H9 (cell line): Measurements from ENCODE around the gene RPL10A. TPM values are rescaled to one million over a fixed set of nuclear protein-coding genes. Genes with fewer than 3 reads are reported as not detected.

Experiments used
- DNase-seq: peaks from one replicate; pipeline ENCODE4 v3.0.0-alpha.2; 2017
- H2AFZ ChIP-seq: one replicate; pipeline ENCODE4 v1.6.1; 2013; ENCODE audit warnings: mild to moderate bottlenecking, low read length, control low read depth, moderate library complexity
- H2AK5ac ChIP-seq: 2 replicates; pipeline ENCODE4 v1.6.1; 2013; ENCODE audit warnings: low read length, control low read depth, mixed read lengths; ENCODE audit not compliant: insufficient read length
- H2BK120ac ChIP-seq: one replicate; pipeline ENCODE4 v1.6.1; 2013; ENCODE audit warnings: low read depth, mild to moderate bottlenecking, low read length, control low read depth, inconsistent platforms; ENCODE audit not compliant: poor library complexity, severe bottlenecking
- H2BK12ac ChIP-seq: 2 replicates; pipeline ENCODE4 v1.6.1; 2013; ENCODE audit warnings: low read length, control low read depth, mixed read lengths, low read depth; ENCODE audit not compliant: insufficient read length
- H2BK15ac ChIP-seq: 2 replicates; pipeline ENCODE4 v1.6.1; 2013; ENCODE audit warnings: low read depth, low read length, control low read depth
- H2BK20ac ChIP-seq: one replicate; pipeline ENCODE4 v1.6.1; 2013; ENCODE audit warnings: low read depth, mild to moderate bottlenecking, low read length, control low read depth, inconsistent platforms; ENCODE audit not compliant: poor library complexity, severe bottlenecking
- H2BK5ac ChIP-seq: 2 replicates; pipeline ENCODE4 v1.6.1; 2013; ENCODE audit warnings: low read length, control low read depth, mixed read lengths; ENCODE audit not compliant: insufficient read length
- H3K14ac ChIP-seq: 2 replicates; pipeline ENCODE4 v1.6.1; 2013; ENCODE audit warnings: low read length, control low read depth; ENCODE audit not compliant: insufficient read depth
- H3K18ac ChIP-seq: 2 replicates; pipeline ENCODE4 v1.6.1; 2013; ENCODE audit warnings: low read depth, mild to moderate bottlenecking, mixed read lengths, low read length, control low read depth; ENCODE audit not compliant: insufficient read length
- H3K23ac ChIP-seq: 2 replicates; pipeline ENCODE4 v1.6.1; 2013; ENCODE audit warnings: low read length, control low read depth, mixed read lengths, low read depth; ENCODE audit not compliant: insufficient read length
- H3K23me2 ChIP-seq: 2 replicates; pipeline ENCODE4 v1.6.1; 2013; ENCODE audit warnings: low read depth, mild to moderate bottlenecking, mixed read lengths, low read length, control low read depth; ENCODE audit not compliant: insufficient read length, poor library complexity, severe bottlenecking
- H3K27ac ChIP-seq: 2 replicates; pipeline ENCODE4 v1.5.1; 2013; ENCODE audit warnings: low read length, control low read depth, mixed read lengths, low read depth; ENCODE audit not compliant: insufficient read length
- H3K27me3 ChIP-seq: 2 replicates; pipeline ENCODE4 v1.6.1; 2013; ENCODE audit warnings: low read length, control low read depth, inconsistent platforms; ENCODE audit not compliant: insufficient read depth
- H3K4ac ChIP-seq: 2 replicates; pipeline ENCODE4 v1.6.1; 2013; ENCODE audit warnings: low read depth, mild to moderate bottlenecking, control low read depth, inconsistent platforms, low read length, moderate library complexity
- H3K4me1 ChIP-seq: 2 replicates; pipeline ENCODE4 v1.6.1; 2013; ENCODE audit warnings: low read length, control low read depth, inconsistent platforms; ENCODE audit not compliant: insufficient read depth
- H3K4me2 ChIP-seq: 2 replicates; pipeline ENCODE4 v1.6.1; 2013; ENCODE audit warnings: low read length, control low read depth, mixed read lengths; ENCODE audit not compliant: insufficient read length, insufficient read depth
- H3K56ac ChIP-seq: 2 replicates; pipeline ENCODE4 v1.6.1; 2013; ENCODE audit warnings: low read depth, mild to moderate bottlenecking, mixed read lengths, low read length, control low read depth; ENCODE audit not compliant: insufficient read length
- H3K79me1 ChIP-seq: 2 replicates; pipeline ENCODE4 v1.6.1; 2013; ENCODE audit warnings: low read depth, mild to moderate bottlenecking, moderate library complexity, low read length, control low read depth, inconsistent platforms; ENCODE audit not compliant: insufficient read depth, poor library complexity, severe bottlenecking
- H3K79me2 ChIP-seq: 2 replicates; pipeline ENCODE4 v1.6.1; 2013; ENCODE audit warnings: low read length, control low read depth, inconsistent platforms; ENCODE audit not compliant: insufficient read depth
- H3K9ac ChIP-seq: 2 replicates; pipeline ENCODE4 v1.6.1; 2013; ENCODE audit warnings: low read length, control low read depth, mixed read lengths; ENCODE audit not compliant: insufficient read length; ENCODE audit errors: extremely low read depth
- H3K9me3 ChIP-seq: one replicate; pipeline ENCODE4 v1.6.1; 2013; ENCODE audit warnings: low read depth, low read length, inconsistent platforms; ENCODE audit not compliant: control insufficient read depth
- H3T11ph ChIP-seq: one replicate; pipeline ENCODE4 v1.6.1; 2013; ENCODE audit warnings: mild to moderate bottlenecking, low read length, control low read depth, inconsistent platforms
- H4K20me1 ChIP-seq: one replicate; pipeline ENCODE4 v1.6.1; 2013; ENCODE audit not compliant: control insufficient read depth, insufficient read length, insufficient read depth
- H4K5ac ChIP-seq: 2 replicates; pipeline ENCODE4 v1.6.1; 2013; ENCODE audit warnings: low read depth, mild to moderate bottlenecking, mixed read lengths, low read length, control low read depth; ENCODE audit not compliant: insufficient read length
- H4K8ac ChIP-seq: replicated peaks from 2 replicates; pipeline ENCODE4 v1.6.1; 2013; ENCODE audit warnings: low read length, control low read depth, mixed read lengths, low read depth; ENCODE audit not compliant: insufficient read length
- H4K91ac ChIP-seq: 2 replicates; pipeline ENCODE4 v1.6.1; 2013; ENCODE audit warnings: low read depth, mild to moderate bottlenecking, moderate library complexity, mixed read lengths, low read length, control low read depth; ENCODE audit not compliant: insufficient read length
- H3K27ac Mint-ChIP-seq, 3 experiments: 2 replicates in 2 of 3; 3 replicates in 1 of 3; pipeline ENCODE4 v1.8.0; 2020 to 2021; ENCODE audit warnings: mixed read lengths in 3 of 3, mild to moderate bottlenecking in 1 of 3, moderate library complexity in 1 of 3
- H3K27me3 Mint-ChIP-seq: 2 replicates; pipeline ENCODE4 v1.8.0; 2021; ENCODE audit warnings: low read depth, mild to moderate bottlenecking, moderate library complexity, mixed read lengths
- H3K36me3 Mint-ChIP-seq, 3 experiments: 2 replicates in 2 of 3; 3 replicates in 1 of 3; pipeline ENCODE4 v1.8.0; 2020 to 2021; ENCODE audit warnings: low read depth in 3 of 3, mixed read lengths in 3 of 3; ENCODE audit not compliant: insufficient read depth in 1 of 3
- H3K4me1 Mint-ChIP-seq, 2 experiments: 2 replicates each; pipeline ENCODE4 v1.8.0; 2020; ENCODE audit warnings: mixed read lengths in 2 of 2
- H3K4me3 Mint-ChIP-seq, 2 experiments: 2 replicates in 1 of 2; 3 replicates in 1 of 2; pipeline ENCODE4 v1.8.0; 2020 to 2021; ENCODE audit warnings: mild to moderate bottlenecking in 2 of 2, mixed read lengths in 2 of 2, moderate library complexity in 1 of 2
- H3K9me3 Mint-ChIP-seq, 2 experiments: 2 replicates in 1 of 2; 3 replicates in 1 of 2; pipeline ENCODE4 v1.8.0; 2020; ENCODE audit warnings: mild to moderate bottlenecking in 2 of 2, mixed read lengths in 2 of 2, moderate library complexity in 1 of 2
- WGBS: extraction: QIAGEN DNeasy Blood & Tissue Kit; methylation state at CpG from one replicate; pipeline ENCODE4 v1.1.7; 2013; ENCODE audit warnings: missing lambda C conversion rate, low lambda C conversion rate, mixed read lengths; ENCODE audit not compliant: insufficient read length; ENCODE audit errors: extremely low coverage; 5-methylcytosine and 5-hydroxymethylcytosine counted together
- total RNA-seq: library from RNA; stranded (reverse); gene quantifications from 2 replicates; pipeline ENCODE4 v1.2.1, GENCODE V29; 2021
- TF ChIP-seq, protein P1 (sequence below): fragments of 200-600 bp; sonication (generic); conservative IDR thresholded peaks from 3 replicates; pipeline ENCODE4 v1.8.0; 2021; ENCODE audit warnings: antibody characterized with exemption, mild to moderate bottlenecking

Gene RPL10A
- total RNA-seq, 1 experiment from 2014 or later: 1,830 TPM

DNA sequence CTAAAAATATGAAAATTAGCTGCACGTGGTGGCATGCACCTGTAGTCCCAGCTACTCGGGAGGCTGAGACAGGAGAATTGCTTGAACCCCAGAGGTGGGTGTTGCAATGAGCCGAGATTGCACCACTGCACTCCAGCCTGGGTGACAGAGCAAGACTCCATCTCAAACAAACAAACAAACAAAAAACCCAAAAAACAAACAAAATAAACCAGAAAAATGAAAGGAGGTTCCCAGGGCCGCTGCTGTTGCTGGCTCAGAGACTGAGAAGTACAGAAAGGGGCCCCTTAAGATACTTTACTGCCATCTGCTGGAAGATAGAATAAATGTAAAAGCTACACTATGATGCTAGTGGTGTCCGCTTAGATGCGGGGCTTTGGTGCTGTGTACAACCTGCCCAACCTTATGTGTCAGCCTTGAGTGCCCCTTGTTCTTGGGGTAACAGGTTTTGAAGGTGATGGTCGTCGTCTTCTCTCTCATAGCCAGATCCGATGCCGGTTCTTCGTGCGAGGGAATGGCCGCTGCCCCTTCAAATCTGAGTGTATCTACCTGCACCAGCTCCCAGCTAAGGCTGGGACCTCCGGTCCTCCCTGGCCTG is 18.8 kb upstream of the RPL10A start:
- H3K56ac ChIP-seq: no peak overlapping the region
- H3K79me1 ChIP-seq: no peaks in the 10 kb centered on the region
- no peak overlapping the region for H3K27ac ChIP-seq
- H3K14ac ChIP-seq: no peak overlapping the region
- TF ChIP-seq, protein P1, sequence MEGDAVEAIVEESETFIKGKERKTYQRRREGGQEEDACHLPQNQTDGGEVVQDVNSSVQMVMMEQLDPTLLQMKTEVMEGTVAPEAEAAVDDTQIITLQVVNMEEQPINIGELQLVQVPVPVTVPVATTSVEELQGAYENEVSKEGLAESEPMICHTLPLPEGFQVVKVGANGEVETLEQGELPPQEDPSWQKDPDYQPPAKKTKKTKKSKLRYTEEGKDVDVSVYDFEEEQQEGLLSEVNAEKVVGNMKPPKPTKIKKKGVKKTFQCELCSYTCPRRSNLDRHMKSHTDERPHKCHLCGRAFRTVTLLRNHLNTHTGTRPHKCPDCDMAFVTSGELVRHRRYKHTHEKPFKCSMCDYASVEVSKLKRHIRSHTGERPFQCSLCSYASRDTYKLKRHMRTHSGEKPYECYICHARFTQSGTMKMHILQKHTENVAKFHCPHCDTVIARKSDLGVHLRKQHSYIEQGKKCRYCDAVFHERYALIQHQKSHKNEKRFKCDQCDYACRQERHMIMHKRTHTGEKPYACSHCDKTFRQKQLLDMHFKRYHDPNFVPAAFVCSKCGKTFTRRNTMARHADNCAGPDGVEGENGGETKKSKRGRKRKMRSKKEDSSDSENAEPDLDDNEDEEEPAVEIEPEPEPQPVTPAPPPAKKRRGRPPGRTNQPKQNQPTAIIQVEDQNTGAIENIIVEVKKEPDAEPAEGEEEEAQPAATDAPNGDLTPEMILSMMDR: peak; percentile 86
- H3K4me2 ChIP-seq: no peak overlapping the region
- Mint-ChIP-seq H3K4me3 (peak overlapping the region in 1 of 2 experiments; percentile 20; a peak in 1 of 5 replicates), H3K27me3 (peaks cover 17% of the 10 kb centered on the region), H3K4me1 (peaks cover 23 to 27% of the 10 kb centered on the region in 2 experiments), H3K27ac (no peak overlapping the region), H3K9me3 (no peaks in the 10 kb centered on the region), H3K36me3 (no peaks in the 10 kb centered on the region)
- H2BK20ac ChIP-seq: no peak overlapping the region
- H3K23me2 ChIP-seq: peaks cover 5% of the 10 kb centered on the region
- no peaks in the 10 kb centered on the region for H3K79me2 ChIP-seq
- no peak overlapping the region for H4K5ac ChIP-seq
- no peak overlapping the region for H3K23ac ChIP-seq
- H2BK15ac ChIP-seq: no peak overlapping the region
- H3K4me1 ChIP-seq: 0 out of 2 replicates have a peak, but pooled peaks cover 4% of the 10 kb centered on the region
- H2AFZ ChIP-seq: no peak overlapping the region
- no peak overlapping the region for H3K9ac ChIP-seq
- H4K91ac ChIP-seq: no peak overlapping the region
- H3K27me3 ChIP-seq: no peaks in the 10 kb centered on the region
- H3K9me3 ChIP-seq: no peaks in the 10 kb centered on the region
- no peak overlapping the region for H2BK5ac ChIP-seq
- H4K8ac ChIP-seq: no peak overlapping the region
- H3T11ph ChIP-seq: no peak overlapping the region
- no peak overlapping the region for H3K18ac ChIP-seq
- H3K4ac ChIP-seq: no peak overlapping the region
- no peak overlapping the region for H2BK12ac ChIP-seq
- H4K20me1 ChIP-seq: no peaks in the 10 kb centered on the region
- WGBS: no CpG with 5 or more reads among the region's 14 CpGs
- no peak for DNase-seq
- no peak overlapping the region for H2AK5ac ChIP-seq
- no peak overlapping the region for H2BK120ac ChIP-seq
